Gastroesophageal sphincter (tissue), 2 donors: Measurements from ENCODE around the gene COX6A1.

Experiments
- EP300 ChIP-seq: sonication (generic); formaldehyde crosslinking; IDR thresholded peaks from one replicate; pipeline ENCODE4 v1.6.1; 2017; ENCODE audit warnings: antibody characterized with exemption, mild to moderate bottlenecking
- POLR2A ChIP-seq, 2 donors: fragments of 450-650 bp; IDR thresholded peaks; one replicate each; pipeline ENCODE4 v1.6.1; 2017; ENCODE audit warnings: antibody characterized with exemption in 2 of 2, mild to moderate bottlenecking in 2 of 2, moderate library complexity in 1 of 2

DNA sequence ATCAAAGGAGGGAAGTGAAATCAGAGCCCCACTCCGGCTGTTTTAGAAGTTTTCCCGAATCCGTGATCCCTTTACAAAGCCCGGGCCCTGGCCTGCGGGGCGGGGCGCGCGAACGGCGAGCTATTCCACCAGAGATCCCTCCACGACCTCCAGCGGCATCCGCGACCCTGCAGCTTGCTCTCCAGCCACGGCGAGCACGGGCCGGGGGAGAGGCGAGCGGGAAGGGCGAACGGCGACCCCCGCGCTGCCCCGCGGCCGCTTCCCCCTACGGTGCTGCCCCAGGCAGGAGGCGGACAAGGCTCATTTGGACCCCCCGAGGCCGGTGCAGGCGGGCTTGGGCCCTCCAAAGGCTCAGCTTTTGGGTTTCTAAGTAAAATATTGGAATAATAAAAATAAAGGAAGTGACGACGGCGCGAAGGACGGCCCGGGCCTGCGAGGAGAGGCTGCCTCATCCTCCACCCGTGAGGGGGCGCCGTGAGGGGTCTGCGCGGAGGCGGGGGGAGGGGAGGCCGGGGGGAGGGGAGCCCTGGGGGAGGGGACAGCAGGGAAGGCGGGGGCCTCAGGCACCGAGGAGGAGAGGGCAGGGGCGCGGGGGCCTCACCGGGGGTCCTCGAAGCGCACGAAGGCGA is 31.0 kb downstream of the COX6A1 start:
- TF ChIP-seq POLR2A (IDR thresholded peaks at IDR 0.05) (no peak), EP300 (no peak)
